Frontal cortex (tissue), 4 donors: Measurements from ENCODE around the gene CLCN7. TPM values are rescaled to one million over a fixed set of nuclear protein-coding genes. Genes with fewer than 3 reads are reported as not detected.
A peak's percentile ranks its signal among the peaks of the same experiment; 100 is the strongest.

Source experiments
- DNase-seq, 2 donors: peaks; one replicate each; pipeline ENCODE4 v3.0.0; 2012; ENCODE audit warnings: low spot score in 2 of 2
- FAIRE-seq: peaks from 2 replicates; lab custom pipeline; 2012; peaks lifted over from hg19 to GRCh38; lab: Jason Lieb, UNC
- total RNA-seq: library from RNA; depleted of rRNA; stranded (reverse); fragments of >200 nt; gene quantifications from one replicate; pipeline ENCODE4 v1.2.3, GENCODE V29; 2014
- donor health status: control.
- donor health status: control.
- donor health status: control.

Gene CLCN7
- total RNA-seq, 1 donor from 2014 or later, result 29.3 TPM

DNA sequence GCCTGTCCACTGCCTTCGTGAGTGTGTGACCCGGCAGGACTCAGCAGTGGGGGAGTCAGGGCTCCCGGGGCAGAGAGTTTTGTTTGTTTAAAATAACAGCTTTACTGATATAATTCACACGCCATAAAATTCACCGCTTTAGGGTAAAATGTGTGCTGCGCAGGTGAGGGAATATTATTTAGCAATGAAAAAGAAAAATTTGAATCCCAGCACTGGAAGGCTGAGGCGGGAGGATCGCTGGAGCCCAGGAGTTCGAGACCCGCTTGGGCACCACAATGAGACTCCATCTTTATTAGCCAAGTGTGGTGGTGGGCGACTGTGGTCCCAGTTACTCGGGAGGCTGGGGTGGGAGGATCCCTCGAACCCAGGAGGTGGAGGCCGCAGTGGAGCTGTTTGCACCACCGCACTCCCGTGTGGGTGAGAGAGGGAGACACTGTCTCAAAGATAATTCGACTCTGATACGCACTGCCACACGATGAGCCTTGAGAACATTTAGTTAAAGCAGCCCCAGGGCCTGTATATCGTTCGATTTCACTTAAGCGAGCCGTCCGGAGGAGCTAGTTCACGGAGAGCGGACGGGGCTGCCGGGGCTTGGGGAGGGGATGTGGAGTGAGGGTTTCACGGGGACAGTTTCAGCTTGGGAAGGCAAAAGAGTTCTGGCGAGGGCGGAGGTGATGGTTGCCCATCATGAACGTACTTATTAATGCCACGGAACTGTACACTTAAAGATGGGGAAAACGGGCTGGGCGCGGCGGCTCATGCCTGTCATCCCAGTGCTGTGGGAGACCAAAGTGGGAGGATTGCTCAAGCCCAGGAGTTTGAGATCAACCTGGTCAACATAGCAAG, 28.5 kb upstream of the CLCN7 start:
- FAIRE-seq, result no peak
- DNase-seq, result no peak

- FAIRE-seq, result no peak
- no peak for DNase-seq
Measured at GRCh38 chr16:1502092-1503004, 27.5 kb upstream of the CLCN7 start.

DNA sequence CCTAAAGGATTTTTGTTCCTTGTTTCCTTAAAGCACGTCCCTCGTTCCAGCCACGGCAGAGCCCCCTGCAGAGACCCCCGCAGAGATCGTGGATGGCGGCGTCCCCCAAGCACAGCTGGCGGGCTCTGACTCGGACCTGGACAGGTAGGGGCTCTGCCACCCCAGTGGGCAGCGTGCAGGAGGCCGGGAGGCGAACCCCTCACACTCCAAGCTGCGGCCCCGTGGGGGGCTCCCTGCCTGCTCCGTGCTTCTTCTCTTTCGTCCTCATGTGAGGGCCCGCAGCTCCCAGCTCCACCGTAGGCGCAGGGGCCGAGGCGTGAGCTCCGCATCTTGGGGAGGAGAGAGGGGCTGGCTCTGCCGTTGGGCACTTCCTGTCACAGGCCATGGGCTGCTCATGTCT, 26.8 kb upstream of the CLCN7 start:
- FAIRE-seq (no peak), DNase-seq (no peak)

DNA sequence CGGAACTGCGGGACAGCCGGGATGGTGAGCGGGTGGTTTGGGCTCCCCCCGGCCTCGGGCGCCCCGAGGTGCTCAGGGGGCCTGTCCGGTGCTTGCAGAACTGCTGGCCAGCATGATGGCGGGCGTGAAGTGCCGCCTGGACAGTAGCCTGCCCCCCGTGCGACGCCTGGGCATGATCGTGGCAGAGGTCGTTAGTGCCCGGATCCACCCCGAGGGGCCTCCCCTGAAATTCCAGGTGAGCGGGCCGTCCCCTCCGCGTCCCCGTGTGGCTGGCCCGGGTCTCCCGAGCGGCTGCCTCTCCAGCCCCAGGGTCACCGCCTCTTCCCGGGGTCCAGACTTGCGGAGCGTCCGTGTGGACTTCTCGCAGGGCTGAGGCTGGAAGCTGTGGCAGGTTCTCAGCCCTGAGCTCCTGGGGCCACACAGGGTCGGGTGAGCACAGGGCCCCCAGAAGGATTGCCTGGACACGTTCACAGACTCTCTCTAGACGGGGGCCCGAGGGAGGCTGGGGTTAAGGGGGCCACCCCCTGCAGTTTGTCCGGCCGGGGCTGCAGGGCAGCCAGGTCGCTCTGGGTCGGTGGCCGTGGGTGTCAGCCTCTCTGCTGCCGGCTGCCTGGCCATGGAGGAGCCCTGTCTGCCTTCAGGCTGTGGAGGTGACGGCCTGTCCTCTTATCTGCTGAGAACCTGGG, 25.8 kb upstream of the CLCN7 start:
- FAIRE-seq, result no peak
- no peak for DNase-seq

DNA sequence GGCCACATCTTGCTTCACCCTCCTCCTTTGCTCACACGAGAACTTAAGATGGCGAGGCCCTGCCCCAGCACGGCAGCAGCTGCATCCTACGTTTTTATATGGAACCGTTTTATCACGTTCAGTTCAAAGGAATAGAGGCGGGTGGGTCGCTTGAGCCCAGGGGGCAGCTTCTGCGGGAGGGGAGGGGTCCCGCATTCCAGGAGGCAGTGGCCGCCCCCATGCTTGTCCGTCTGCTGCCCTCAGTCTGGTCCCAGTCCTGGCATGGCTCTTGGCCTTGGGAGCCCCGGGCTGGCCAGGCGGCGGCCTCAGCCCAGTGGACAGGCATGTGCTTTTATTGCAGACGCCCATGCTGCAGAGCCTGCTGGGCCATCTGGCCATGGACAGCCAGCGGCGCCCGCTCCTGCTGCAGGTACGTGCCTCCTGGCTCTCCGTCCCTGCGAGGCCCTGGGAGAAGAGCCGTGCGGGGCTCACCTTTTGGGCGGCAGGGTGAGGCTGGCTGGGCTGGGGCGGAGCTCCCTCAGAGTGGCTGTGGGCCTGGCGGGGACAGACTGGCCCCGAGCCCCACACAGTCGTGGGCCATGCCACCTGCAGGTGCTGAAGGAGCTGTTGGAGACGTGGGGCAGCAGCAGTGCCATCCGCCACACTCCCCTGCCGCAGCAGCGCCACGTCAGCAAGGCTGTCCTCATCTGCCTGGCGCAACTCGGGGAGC, 25.1 kb upstream of the CLCN7 start:
- DNase-seq (peak in 1 of 2 donors; percentile 35), FAIRE-seq (no peak)

DNA sequence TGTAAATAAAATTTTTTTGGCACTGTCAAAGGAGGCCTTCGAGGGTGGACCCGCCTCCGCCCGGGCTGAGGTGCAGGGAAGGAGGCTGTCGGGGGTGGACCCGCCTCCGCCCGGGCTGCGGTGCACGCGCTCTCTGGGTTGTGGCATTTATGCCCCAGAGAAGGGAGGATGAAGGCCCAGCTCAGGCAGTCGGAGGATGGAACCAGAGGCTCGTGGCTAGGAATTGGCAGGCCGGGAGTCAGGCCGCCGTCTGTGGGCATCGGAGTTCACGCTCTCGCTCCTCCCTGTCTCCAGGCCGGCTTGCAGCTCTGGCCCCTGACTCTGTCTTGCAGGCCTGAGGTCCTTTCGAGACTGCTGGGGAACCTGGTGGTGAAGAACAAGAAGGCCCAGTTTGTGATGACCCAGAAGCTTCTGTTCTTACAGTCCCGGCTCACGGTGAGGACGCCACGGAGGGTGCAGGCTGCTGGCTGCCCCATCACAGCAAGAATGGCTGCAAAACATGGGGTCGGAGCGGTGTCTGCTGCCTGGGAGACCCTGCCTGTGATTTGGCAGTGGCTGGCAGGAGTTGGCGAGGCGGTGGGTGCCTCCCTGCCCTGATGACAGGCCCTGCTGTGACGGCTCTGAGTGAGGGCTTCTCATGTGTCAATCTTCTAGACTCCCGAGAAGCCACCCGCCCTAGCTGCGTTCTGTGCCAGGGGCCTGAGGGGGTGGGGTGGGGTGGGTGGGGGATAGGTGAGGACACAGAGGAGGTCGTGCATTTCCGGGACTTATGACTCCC, 24.3 kb upstream of the CLCN7 start:
- no peak for DNase-seq
- no peak for FAIRE-seq

- FAIRE-seq (no peak), DNase-seq (no peak)
Measured at GRCh38 chr16:1497014-1497598, 22.3 kb upstream of the CLCN7 start.

- FAIRE-seq (no peak), DNase-seq (no peak)
Measured at GRCh38 chr16:1496464-1496863, 21.6 kb upstream of the CLCN7 start.

DNA sequence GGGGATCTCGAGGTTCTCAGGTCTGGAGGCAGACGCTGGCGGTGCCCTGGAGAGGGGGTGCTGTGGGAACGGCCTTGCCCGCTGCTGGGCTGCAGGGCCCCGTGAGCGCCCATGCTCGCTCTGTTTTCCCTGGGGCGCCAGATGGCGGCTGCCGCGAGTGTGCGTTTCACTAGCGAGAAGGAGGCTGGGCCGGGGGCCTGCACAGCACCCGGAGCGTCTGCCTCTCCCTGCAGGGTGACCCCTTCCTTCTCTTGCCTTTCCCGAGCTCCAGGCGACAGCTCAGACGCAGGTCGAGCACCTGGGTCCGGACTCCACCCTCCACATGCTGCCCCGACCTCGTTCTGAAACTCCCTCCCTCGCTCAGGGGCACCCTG, 21.0 kb upstream of the CLCN7 start:
- DNase-seq (no peak), FAIRE-seq (no peak)

DNA sequence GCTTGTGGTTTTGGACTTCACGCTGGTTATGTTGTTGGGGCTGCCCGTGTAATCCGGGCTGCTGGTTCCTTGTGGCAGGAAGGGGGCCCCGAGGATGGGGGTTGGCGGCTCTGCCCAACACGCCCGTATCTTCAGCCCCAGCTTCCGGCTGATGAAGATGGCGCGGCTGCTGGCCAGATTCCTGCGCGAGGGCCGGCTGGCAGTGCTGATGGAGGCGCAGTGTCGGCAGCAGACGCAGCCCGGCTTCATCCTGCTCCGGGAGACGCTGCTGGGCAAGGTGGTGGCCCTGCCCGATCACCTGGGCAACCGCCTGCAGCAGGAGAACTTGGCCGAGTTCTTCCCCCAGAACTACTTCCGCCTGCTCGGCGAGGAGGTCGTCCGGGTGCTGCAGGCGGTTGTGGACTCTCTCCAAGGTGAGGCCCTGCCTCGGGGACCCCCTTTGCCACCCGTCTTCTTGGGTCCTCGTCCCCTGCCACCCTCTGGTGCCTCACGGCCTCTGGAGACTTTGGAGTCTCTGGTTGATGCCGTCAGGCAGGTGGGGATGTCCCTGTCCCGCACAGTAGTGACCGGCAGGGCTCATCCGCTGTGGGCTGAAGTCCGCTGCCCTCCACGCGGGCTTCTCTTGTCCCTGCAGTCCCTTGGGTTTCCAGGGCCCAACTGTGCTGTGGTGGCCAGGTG, 20.5 kb upstream of the CLCN7 start:
- no peak for DNase-seq
- FAIRE-seq, result no peak

DNA sequence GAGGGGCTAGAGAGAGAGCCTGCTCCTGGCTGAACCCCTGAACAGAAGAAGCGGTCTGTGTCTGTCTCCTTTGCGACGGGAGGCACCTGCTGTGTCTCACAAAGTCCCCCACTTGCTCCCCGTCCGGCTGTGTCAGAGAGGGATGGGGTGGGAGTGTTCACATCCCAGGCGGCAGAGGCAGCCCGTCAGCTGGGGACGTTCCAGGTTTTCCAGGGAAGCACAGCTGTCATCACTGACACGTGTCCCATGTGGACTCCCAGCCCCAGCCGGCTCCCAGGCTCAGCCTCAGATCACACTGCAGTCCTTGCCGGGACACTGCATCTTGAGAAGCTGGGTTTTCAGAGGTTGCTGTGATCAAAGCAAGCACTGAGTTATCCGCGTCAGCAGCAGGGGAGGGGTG, 19.9 kb upstream of the CLCN7 start:
- FAIRE-seq, result no peak
- DNase-seq, result no peak

GRCh38 chr16:1494129-1494640, 19.4 kb upstream of the CLCN7 start:
- DNase-seq (peak in 1 of 2 donors; percentile 65), FAIRE-seq (no peak)

DNA sequence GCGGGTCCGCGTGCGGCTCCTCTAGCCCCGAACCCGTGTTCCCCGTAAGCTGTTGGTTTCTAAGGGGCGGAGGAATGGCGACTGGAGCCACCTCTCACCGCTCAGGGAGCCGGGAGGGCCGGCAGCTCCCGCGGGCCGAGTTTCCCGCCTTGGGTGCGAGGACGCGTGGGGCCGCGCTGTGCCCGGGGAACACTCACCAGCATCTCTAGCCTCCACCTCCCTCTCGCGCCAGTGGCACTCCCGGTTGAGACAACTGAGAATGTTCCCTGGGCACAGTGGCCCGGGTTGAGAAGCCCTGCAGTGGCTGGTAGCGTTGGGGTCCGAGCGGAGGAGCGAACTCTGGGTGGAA, 18.9 kb upstream of the CLCN7 start:
- no peak for DNase-seq
- FAIRE-seq, result no peak

DNA sequence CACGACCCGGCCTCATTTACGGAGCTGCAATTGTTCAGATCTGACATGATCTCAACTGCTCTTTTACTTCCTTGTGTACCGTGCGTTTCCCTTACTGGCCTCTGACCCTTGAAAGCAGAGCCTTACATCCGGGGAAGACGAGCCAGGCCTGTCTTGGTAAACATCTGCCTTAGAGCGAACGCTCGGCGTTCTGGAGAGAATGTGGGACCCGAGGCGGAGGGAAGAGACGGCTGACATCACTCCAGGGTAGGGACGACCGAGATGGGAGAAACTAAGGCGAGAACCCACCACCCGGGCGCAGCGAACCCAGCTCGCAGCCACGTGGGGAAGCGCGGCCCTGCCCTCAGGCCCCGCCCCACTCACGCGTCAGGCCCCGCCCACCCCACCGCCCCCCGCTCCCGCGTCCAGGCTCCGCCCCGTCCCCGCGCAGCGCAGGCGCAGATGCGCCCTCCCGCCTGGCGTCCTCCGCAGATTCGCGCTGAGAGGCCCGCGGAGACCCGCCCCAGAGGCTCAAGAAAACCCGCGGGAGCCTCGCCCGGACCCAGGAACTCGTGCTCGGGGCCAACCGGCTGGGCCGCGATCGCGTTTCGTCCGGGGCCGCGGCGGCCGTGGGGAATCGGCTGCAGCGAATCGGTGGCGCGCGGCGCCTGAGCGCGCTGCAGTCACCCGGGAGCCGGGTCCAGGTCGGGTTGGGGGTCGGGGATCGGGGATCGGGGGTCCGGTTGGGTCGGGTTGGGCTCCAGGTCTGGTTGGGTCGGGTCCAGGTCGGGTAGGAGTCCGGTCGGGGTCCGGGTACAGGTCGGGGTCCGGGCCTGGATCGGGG, 18.3 kb upstream of the CLCN7 start, which contains the start of gene TELO2:
TELO2 (plus strand) TSS at position 438 of the 823 bp plus-strand sequence. CDS start 922 bp downstream, outside the sequence.
- FAIRE-seq (no peak), DNase-seq (peak; percentile 99 to 100)

DNA sequence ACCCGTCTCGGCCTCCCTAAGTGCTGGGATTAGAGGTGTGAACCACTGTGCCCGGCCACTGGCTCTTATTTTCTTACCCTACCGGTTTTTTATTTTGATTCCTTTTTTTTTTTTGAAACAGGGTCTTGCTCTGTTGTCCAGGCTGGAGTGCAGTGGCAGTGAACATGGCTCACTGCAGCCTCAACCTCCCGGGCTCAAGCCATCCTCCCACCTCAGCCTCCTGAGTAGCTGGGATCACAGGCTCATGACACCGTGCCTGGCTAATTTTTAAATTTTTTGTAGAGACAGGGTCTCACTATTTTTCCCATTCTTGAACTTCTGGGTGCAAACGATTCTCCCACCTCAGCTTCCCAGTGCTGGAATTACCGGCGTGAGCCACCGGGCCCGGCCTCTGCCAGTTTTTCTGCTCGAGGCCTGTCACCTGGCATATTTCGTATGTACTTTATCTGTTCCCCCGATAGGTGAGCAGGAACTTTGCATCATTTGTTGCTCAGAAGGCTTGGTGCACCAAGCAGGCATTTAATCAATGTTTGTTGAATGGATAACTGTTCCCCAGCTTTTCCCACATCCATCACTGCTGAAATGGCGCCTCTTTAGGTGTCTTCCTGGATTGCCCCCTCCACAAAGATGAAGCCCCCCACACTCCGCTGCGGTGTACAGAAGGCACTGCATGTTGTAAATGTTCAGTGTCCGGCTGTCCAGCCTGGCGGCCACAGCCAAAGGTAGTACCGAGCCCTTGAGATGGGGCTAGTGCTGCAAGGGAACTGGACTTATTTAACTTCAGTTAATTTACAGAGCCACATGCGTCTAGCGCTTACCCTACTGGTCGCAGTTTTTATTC, 17.5 kb upstream of the CLCN7 start:
- no peak for FAIRE-seq
- no peak for DNase-seq

DNA sequence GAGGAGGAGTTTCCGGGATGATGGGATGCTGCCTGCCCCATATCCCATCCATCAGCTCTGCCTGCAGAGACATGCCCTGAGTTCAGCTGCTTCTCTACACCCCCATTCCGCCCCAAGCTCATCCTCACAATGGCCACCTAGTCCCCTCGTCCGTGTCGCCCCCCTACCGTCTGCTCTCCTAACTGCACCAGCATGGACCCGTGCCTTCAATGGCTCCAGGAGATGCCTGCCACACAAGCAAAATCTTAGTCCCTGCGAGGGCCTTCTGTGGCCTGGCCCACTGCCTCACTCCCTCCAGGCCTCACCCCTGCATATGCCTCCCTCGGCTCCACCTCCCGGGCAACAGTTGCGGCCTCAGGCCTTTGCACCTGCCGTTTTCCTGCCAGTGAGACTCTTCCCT, 16.5 kb upstream of the CLCN7 start:
- no peak for FAIRE-seq
- DNase-seq, result no peak
